HG03060 (cell line): ENCODE measurements around the gene ARHGAP8.

Source experiments
- ATAC-seq: cut with Tn5 transposase; IDR thresholded peaks from one replicate; pipeline ENCODE4 v1.9.1; 2021; ENCODE audit warnings: low read depth, moderate number of reproducible peaks; ENCODE audit not compliant: unreplicated experiment

ARHGAP8 gene

GRCh38 chr22:44880610-44881290 is 128.4 kb downstream of the ARHGAP8 start:
- ATAC-seq = no peak

GRCh38 chr22:44881624-44882023 is 129.2 kb downstream of the ARHGAP8 start:
- ATAC-seq = no peak

GRCh38 chr22:44882226-44882905 is 130.0 kb downstream of the ARHGAP8 start:
- no peak for ATAC-seq

DNA sequence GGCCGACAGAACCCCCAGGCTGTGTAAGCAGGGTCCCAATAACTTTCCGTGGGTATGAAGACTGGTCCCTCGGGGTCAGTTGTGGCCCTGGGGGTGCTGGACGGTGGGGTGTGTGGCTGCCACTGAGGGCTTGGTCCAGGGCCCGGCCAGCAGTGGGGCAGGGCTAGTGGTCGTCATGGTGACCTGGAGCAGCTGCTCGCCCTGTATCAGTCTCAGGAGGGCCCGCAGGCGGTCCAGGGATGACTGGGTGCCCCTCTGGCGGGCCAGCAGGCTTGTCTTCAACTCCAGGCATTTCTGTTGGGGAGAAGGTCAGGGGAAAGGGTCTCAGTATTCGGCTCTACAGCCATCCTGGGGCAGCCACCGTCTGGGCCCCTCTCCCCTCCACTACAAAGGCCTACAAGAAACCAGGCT is 130.6 kb downstream of the ARHGAP8 start:
- ATAC-seq = no peak

GRCh38 chr22:44884562-44884961 is 132.2 kb downstream of the ARHGAP8 start:
- no peak for ATAC-seq

DNA sequence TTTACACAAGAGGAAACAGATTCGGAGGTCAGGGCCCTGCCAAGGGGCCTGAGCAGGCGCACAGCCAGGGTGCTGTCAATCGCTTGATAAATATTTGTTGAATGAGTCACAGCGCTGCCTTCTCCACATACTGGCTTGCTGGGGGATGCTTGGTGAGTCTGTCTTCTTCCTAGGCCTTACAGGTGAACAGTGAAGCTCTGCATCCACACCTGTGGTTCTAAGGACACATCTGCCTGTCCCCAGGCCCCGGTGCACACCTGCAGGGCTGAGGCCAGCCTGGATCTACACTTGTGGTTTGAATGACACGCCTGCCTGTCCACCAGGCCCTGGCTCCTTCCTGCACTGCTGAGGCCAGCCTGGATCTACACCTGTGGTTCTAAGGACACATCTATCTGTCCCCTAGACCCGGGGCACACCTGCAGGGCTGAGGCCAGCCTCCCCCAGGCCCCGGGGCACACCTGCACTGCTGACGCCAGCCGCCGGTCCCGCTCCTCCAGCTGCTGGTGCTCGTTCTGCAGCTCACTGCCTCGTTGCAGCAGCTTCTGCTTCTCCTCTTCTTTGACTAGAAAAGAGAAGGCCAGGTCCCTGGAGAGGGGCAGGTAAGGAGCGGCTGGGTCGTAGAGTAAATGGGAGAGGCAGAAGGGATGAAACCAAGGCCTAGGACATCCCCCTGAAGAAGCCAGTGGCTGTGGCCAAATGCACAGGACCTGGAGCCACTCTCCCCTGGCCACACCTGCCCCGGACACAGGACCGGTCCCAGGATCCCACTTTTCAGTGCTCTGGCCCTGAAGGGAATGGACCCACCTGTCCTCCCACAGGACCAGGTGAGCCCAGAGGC is 132.8 kb downstream of the ARHGAP8 start:
- ATAC-seq = no peak

DNA sequence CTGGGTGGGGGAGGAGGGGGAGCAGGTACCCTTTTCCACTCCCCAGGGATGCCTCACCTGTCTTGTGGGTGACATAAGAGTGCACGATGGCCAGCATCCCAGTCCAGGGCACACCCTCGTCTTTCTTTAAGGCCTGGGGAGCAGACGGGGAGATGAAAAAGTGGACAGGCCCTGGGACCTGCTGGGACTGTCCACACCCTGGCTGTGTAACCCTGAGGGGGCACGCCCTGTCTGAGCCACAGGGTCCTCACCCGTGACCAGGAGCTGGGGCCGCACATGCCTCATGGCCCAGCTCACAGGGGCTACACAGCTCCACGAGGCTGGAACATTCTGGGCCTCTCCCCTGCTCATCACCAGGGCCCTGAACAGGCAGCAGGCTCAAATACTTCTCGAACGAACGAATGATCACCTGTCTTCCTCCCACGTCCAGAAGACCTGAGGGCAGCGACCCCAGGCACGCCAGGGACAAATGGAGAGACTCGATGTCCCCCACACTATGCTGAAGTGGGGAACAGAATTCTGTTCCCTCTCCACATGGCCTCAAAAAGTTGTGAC is 133.5 kb downstream of the ARHGAP8 start:
- no peak for ATAC-seq

DNA sequence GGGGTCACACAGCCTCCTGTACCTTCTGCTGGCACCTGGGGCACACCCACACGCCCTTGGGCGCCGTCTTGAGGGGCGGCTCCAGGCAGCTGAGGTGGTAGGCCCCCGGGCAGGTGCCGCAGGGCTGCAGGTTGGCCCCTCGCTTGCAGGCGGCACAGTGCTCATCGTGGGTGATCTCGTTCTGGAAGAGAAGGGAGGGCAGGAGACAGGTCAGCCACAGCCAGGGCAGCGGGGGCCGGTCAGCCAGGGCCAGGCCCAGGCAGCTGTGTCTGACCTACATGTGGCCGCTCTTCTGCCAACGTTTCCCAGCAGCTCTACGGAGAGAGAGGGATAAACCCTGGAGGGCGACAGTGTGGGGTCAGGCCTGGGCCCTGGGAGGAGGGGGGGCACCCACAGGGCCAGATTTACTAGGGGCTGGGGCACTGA is 135.6 kb downstream of the ARHGAP8 start:
- ATAC-seq = no peak

- no peak for ATAC-seq
Measured at GRCh38 chr22:44888491-44889254, 136.3 kb downstream of the ARHGAP8 start.

- no peak for ATAC-seq
Measured at GRCh38 chr22:44889255-44889878, 137.0 kb downstream of the ARHGAP8 start.

DNA sequence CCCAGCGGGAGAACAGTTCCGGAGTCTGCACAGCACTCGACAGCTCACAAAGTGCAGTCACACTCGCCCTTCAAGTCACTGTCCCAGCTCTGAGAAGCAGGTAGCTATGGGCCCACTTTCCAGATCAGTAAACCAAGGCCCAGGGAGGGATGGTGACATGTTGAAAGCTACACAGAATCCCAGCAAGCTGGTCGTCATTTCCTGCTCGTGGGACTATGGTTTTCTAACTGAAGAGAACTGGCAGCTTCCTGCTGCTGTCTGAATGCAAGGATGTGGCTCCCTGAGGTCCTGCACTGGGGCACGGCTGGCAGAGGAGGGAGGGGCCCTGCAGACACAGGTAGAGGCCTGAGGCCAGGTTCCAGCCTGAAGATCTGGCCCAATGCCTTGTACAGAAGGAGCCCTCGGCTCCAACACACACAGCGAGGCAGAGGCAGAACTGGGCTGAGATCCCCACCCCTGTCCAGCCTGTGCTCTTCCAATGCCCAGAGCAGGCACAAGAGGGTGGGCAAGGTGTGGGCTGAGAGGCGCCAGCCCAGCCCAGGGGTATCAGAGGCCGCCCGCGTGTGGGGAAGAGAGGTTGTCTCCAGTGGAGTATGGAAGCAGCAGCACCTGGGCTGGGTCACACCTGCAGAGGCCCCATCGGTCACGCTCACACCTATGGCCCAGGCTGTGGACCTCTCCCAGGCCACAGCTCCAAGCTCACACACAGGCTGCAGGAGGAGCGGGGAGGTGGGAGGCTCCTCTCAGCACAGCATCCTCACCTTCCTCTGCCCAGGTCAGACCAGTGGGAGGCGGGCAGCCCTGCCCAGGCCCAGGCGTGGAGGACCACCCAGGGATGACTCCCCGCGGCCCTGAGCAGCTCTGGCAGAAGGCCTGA is 138.3 kb downstream of the ARHGAP8 start:
- no peak for ATAC-seq

DNA sequence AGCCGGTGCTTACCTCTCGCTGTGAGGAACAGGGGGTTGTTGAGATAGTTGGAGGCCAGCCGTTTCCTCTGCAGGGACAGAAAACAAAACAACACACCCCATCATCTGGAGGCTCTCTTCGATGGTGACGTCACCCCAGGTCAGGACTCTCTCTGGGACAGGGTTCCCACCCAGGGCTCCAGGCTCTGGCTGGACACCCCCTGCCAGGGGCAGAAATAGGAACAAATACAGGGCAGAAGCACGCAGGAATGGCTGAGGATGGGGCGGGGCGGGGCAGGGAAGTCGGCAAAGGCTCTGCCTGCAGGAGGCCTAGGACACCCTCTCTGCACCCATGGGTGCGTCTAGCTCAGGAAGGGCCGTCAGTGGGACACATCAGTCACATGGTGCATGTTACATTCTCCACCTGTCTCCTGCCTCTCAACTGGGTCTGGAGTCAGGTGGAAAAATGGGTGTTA is 138.9 kb downstream of the ARHGAP8 start:
- no peak for ATAC-seq

- no peak for ATAC-seq
Measured at GRCh38 chr22:44891791-44892190, 139.4 kb downstream of the ARHGAP8 start.

- ATAC-seq = no peak
Measured at GRCh38 chr22:44892243-44892642, 139.9 kb downstream of the ARHGAP8 start.

- no peak for ATAC-seq
Measured at GRCh38 chr22:44892803-44893730, 140.7 kb downstream of the ARHGAP8 start.

- ATAC-seq = no peak
Measured at GRCh38 chr22:44893731-44894080, 141.3 kb downstream of the ARHGAP8 start.

GRCh38 chr22:44894321-44894720 is 141.9 kb downstream of the ARHGAP8 start:
- ATAC-seq = no peak

- no peak for ATAC-seq
Measured at GRCh38 chr22:44894782-44895181, 142.4 kb downstream of the ARHGAP8 start.
